GM12878 (cell line): Measurements from ENCODE around the gene HSBP1. TPM values are rescaled to one million over a fixed set of nuclear protein-coding genes. Genes with fewer than 3 reads are reported as not detected.

Experiments
- ATAC-seq: fragments of 200-7000 bp; cut with Tn5 transposase; 3 replicates; pipeline ENCODE4 v1.9.1; 2020; ENCODE audit warnings: mild to moderate bottlenecking, moderate library complexity
- BruUV-seq: library from RNA; stranded (reverse); fragments of 400-500 nt; replicated peaks from 2 replicates; lab custom pipeline; 2021; lab: Mats Ljungman, UMichigan
- CTCF ChIA-PET: fragments of 300-600 bp; sonication (Branson Sonifier 250); formaldehyde crosslinking; extraction: SDS; loops from one replicate; lab custom pipeline; 2021; ENCODE audit warnings: inconsistent platforms; lab: Yijun Ruan, JAX
- POLR2A ChIA-PET: fragments of 350-600 bp; formaldehyde crosslinking; extraction: SDS; loops from one replicate; lab custom pipeline; 2021; ENCODE audit warnings: inconsistent platforms; lab: Charles Lee
- RAD21 ChIA-PET: fragments of 300-600 bp; sonication (Branson Sonifier 250); formaldehyde crosslinking; loops from one replicate; lab custom pipeline; 2023; ENCODE audit warnings: antibody characterized with exemption; ENCODE audit not compliant: unreplicated experiment; lab: Charles Lee
- SMC1A ChIA-PET: fragments of 300-600 bp; sonication (Branson Sonifier 250); formaldehyde crosslinking; loops from one replicate; lab custom pipeline; 2023; ENCODE audit not compliant: unreplicated experiment, uncharacterized antibody; lab: Charles Lee
- DNase-seq: peaks from one replicate; pipeline ENCODE4 v3.0.0-alpha.2; 2011; ENCODE audit warnings: low read depth, low spot score
- FAIRE-seq: peaks from 3 replicates; lab custom pipeline; 2011; peaks lifted over from hg19 to GRCh38; lab: Jason Lieb, UNC
- H2AFZ ChIP-seq: 2 replicates; pipeline ENCODE4 v1.6.0; 2011; ENCODE audit warnings: low read depth, low read length, control low read depth; ENCODE audit not compliant: control insufficient read depth
- H3K27ac ChIP-seq: 2 replicates; pipeline ENCODE4 v1.5.1; 2011; ENCODE audit warnings: control low read depth; ENCODE audit not compliant: control insufficient read depth, insufficient read depth
- H3K27me3 ChIP-seq, 2 experiments: replicated peaks in 1 of 2; 2 replicates each; pipeline versions ENCODE4 v1.6.0 to v1.6.1; 2011; ENCODE audit warnings: low read length in 1 of 2; ENCODE audit not compliant: control insufficient read depth in 2 of 2, insufficient read depth in 2 of 2
- H3K36me3 ChIP-seq, 2 experiments: 2 replicates each; pipeline ENCODE4 v1.5.1; 2011; ENCODE audit warnings: low read length in 1 of 2; ENCODE audit not compliant: control insufficient read depth in 2 of 2, insufficient read depth in 2 of 2
- H3K4me1 ChIP-seq: 2 replicates; pipeline ENCODE4 v1.6.1; 2011; ENCODE audit warnings: mild to moderate bottlenecking, low read length, moderate library complexity, mixed read lengths; ENCODE audit not compliant: control insufficient read depth, insufficient read depth
- H3K4me2 ChIP-seq: 2 replicates; pipeline ENCODE4 v1.6.0; 2011; ENCODE audit warnings: control low read depth; ENCODE audit not compliant: control insufficient read depth, insufficient read depth
- H3K4me3 ChIP-seq: fragments of 200-600 bp; sonication (generic); 2 replicates; pipeline ENCODE4 v1.5.1; 2016
- H3K79me2 ChIP-seq: 2 replicates; pipeline ENCODE4 v1.6.0; 2011; ENCODE audit warnings: low read length; ENCODE audit not compliant: control insufficient read depth, insufficient read depth
- H3K9ac ChIP-seq: 2 replicates; pipeline ENCODE4 v1.8.0; 2011; ENCODE audit warnings: low read length, control low read depth, mixed read lengths; ENCODE audit not compliant: control insufficient read depth, insufficient read depth
- H3K9me3 ChIP-seq: replicated peaks from 3 replicates; pipeline ENCODE4 v1.5.1; 2011; ENCODE audit warnings: mild to moderate bottlenecking, low read length; ENCODE audit not compliant: control insufficient read depth, insufficient read depth
- H4K20me1 ChIP-seq: 2 replicates; pipeline ENCODE4 v1.6.0; 2011; ENCODE audit not compliant: control insufficient read depth, insufficient read depth
- DPF2 ChIP-seq: fragments of 450-650 bp; IDR thresholded peaks from 2 replicates; pipeline ENCODE4 v1.6.1; 2017; ENCODE audit warnings: mild to moderate bottlenecking
- E2F4 ChIP-seq: IDR thresholded peaks from 2 replicates; pipeline ENCODE4 v1.6.1; 2012; ENCODE audit warnings: low read depth, low read length, improper control_type of control experiment
- IKZF1 ChIP-seq: fragments of 450-650 bp; conservative IDR thresholded peaks from 2 replicates; pipeline ENCODE4 v1.6.1; 2017; ENCODE audit warnings: antibody characterized with exemption, mild to moderate bottlenecking
- KDM1A ChIP-seq: fragments of 200-600 bp; sonication (generic); IDR thresholded peaks from 2 replicates; pipeline ENCODE4 v1.6.1; 2016; ENCODE audit warnings: borderline replicate concordance
- NBN ChIP-seq: fragments of 450-650 bp; IDR thresholded peaks from 2 replicates; pipeline ENCODE4 v1.6.1; 2016
- PAX8 ChIP-seq: fragments of 450-650 bp; IDR thresholded peaks from 2 replicates; pipeline ENCODE4 v1.6.1; 2017; ENCODE audit warnings: mild to moderate bottlenecking, moderate library complexity
- POLR2A ChIP-seq: IDR thresholded peaks from 2 replicates; pipeline ENCODE4 v1.6.1; 2011; ENCODE audit warnings: low read depth, mild to moderate bottlenecking, low read length
- RAD21 ChIP-seq: IDR thresholded peaks from 2 replicates; pipeline ENCODE4 v1.6.1; 2011; ENCODE audit warnings: mild to moderate bottlenecking, low read depth, low read length, moderate library complexity; ENCODE audit not compliant: insufficient read depth
- RCOR1 ChIP-seq: conservative IDR thresholded peaks from 2 replicates; pipeline ENCODE4 v1.6.1; 2012; ENCODE audit warnings: low read depth, low read length, improper control_type of control experiment
- RELA ChIP-seq: fragments of 450-650 bp; IDR thresholded peaks from 2 replicates; pipeline ENCODE4 v1.8.0; 2014; ENCODE audit warnings: borderline replicate concordance; ENCODE audit not compliant: partially characterized antibody
- SIX5 ChIP-seq: IDR thresholded peaks from 2 replicates; pipeline ENCODE4 v1.6.1; 2011; ENCODE audit warnings: mild to moderate bottlenecking, low read depth, low read length, moderate library complexity; ENCODE audit not compliant: severe bottlenecking
- SUPT20H ChIP-seq: IDR thresholded peaks from 2 replicates; pipeline ENCODE4 v1.6.1; 2011; ENCODE audit warnings: low read depth, mild to moderate bottlenecking, low read length, moderate library complexity, borderline replicate concordance; ENCODE audit not compliant: control insufficient read depth
- WGBS: methylation state at CpG from one replicate; pipeline ENCODE4 v1.1.6; 2016; ENCODE audit warnings: low lambda C conversion rate; ENCODE audit not compliant: insufficient replicate concordance, insufficient coverage; ENCODE audit errors: missing lambda C conversion rate; 5-methylcytosine and 5-hydroxymethylcytosine counted together
- in situ Hi-C: fragments of 300-500 bp; cut with MboI; formaldehyde crosslinking; loops from 9 replicates; pipeline ENCODE4 v1.14.3; 2018; ENCODE audit warnings: mixed read lengths
- intact Hi-C: fragments of 100-400 bp; cut with micrococcal nuclease; formaldehyde crosslinking; loops from one replicate; pipeline ENCODE4 v1.14.2; 2022; ENCODE audit not compliant: unreplicated experiment
- polyA plus RNA-seq, 11 experiments: library from polyadenylated mRNA; depleted of rRNA in 4 of 11; unstranded in 6 of 11; stranded (reverse) in 5 of 11; fragments of >200 nt; fragmentation: Nextera tagmentation in 4 of 11; fragmentation: Illumina TruSeq in 1 of 11; extraction: Ambion mirVana in 4 of 11; extraction: Trizol in 1 of 11; gene quantifications; 1 replicate in 1 of 11; 2 replicates in 10 of 11; pipeline versions ENCODE4 v1.2.1 to v1.2.3, GENCODE V29; 2011 to 2016; ENCODE audit warnings: inconsistent platforms in 2 of 11, missing spikeins in 2 of 11, low read depth in 1 of 11
- total RNA-seq, 4 experiments: library from RNA; depleted of rRNA in 3 of 4; stranded (reverse); fragments of >200 nt in 3 of 4; fragmentation: Illumina TruSeq in 1 of 4; extraction: Trizol in 1 of 4; gene quantifications; 2 replicates each; pipeline versions ENCODE4 v1.2.1 to v1.2.3, GENCODE V29; 2013 to 2021
- TF ChIP-seq, protein P1 (sequence below): fragments of 450-650 bp; IDR thresholded peaks from 2 replicates; pipeline ENCODE4 v1.6.1; 2014; ENCODE audit warnings: mild to moderate bottlenecking
- TF ChIP-seq, protein P2 (sequence below): IDR thresholded peaks from 2 replicates; pipeline ENCODE4 v1.6.1; 2011; ENCODE audit warnings: low read depth, low read length, improper control_type of control experiment, borderline replicate concordance
- TF ChIP-seq, protein P3 (sequence below): fragments of 450-650 bp; IDR thresholded peaks from 2 replicates; pipeline ENCODE4 v1.6.1; 2016; ENCODE audit warnings: mild to moderate bottlenecking

HSBP1 gene
- total and polyA plus RNA-seq, 10 of the 15 experiments (the other 5 are each of a cell fraction or from before 2014, with no cell fraction given): 26.6 to 263 (median 95.7) TPM

- H3K9me3 ChIP-seq: no peaks in the 10 kb centered on the region
- no TSS peak for BruUV-seq
- H3K4me2 ChIP-seq: no peak overlapping the region
- no peak overlapping the region for H3K4me3 ChIP-seq
- WGBS: 47% methylated on average over 5 of the region's 5 CpGs
- RAD21 ChIA-PET: no interaction called here
- no peaks in the 10 kb centered on the region for H3K4me1 ChIP-seq
- H3K79me2 ChIP-seq: no peaks in the 10 kb centered on the region
- H3K27me3 ChIP-seq: no peaks in the 10 kb centered on the region
- H4K20me1 ChIP-seq: no peaks in the 10 kb centered on the region
- CTCF ChIA-PET: no interaction called here
- no peak for FAIRE-seq
- no peak overlapping the region for H2AFZ ChIP-seq
- H3K36me3 ChIP-seq: no peaks in the 10 kb centered on the region
- no peak overlapping the region for H3K9ac ChIP-seq
- no peak for ATAC-seq
- POLR2A ChIA-PET: no interaction called here
- DNase-seq: no peak
- in situ Hi-C loops: no loop called here
- intact Hi-C loops: no loop called here
- SMC1A ChIA-PET: no interaction called here
- no peak for TF ChIP-seq SUPT20H
- H3K27ac ChIP-seq: no peak overlapping the region
Observed at GRCh38 chr16:83818276-83818675, 10.5 kb downstream of the HSBP1 start.

- ChIA-PET POLR2A (interaction anchor here (0.6 kb wide), 1 partner anchor 546 kb away, joined by 3 read pairs; no protein-coding TSS in a partner anchor), CTCF (no interaction called here), SMC1A (interaction anchor here (0.6 kb wide), 1 partner anchor 102 kb away, joined by 3 read pairs; no protein-coding TSS in a partner anchor), RAD21 (no interaction called here)
- no peak for DNase-seq
- ATAC-seq: no peak
- H3K79me2 ChIP-seq: no peaks in the 10 kb centered on the region
- H3K9me3 ChIP-seq: no peaks in the 10 kb centered on the region
- no TSS peak for BruUV-seq
- H3K27me3 ChIP-seq: no peaks in the 10 kb centered on the region
- H4K20me1 ChIP-seq: no peaks in the 10 kb centered on the region
- in situ Hi-C loops: no loop called here
- H3K9ac ChIP-seq: no peak overlapping the region
- no peak for FAIRE-seq
- no peak overlapping the region for H3K4me3 ChIP-seq
- H3K4me1 ChIP-seq: no peaks in the 10 kb centered on the region
- H2AFZ ChIP-seq: no peak overlapping the region
- intact Hi-C loops: no loop called here
- no peaks in the 10 kb centered on the region for H3K36me3 ChIP-seq
- 2% methylated on average over 8 of the region's 8 CpGs for WGBS
- no peak overlapping the region for H3K4me2 ChIP-seq
- H3K27ac ChIP-seq: no peak overlapping the region
- TF ChIP-seq POLR2A (no peak), RELA (no peak), IKZF1 (no peak), NBN (no peak), RAD21 (no peak), E2F4 (no peak), KDM1A (no peak), RCOR1 (no peak), DPF2 (no peak), SIX5 (no peak), PAX8 (no peak)
- TF ChIP-seq, protein P1, sequence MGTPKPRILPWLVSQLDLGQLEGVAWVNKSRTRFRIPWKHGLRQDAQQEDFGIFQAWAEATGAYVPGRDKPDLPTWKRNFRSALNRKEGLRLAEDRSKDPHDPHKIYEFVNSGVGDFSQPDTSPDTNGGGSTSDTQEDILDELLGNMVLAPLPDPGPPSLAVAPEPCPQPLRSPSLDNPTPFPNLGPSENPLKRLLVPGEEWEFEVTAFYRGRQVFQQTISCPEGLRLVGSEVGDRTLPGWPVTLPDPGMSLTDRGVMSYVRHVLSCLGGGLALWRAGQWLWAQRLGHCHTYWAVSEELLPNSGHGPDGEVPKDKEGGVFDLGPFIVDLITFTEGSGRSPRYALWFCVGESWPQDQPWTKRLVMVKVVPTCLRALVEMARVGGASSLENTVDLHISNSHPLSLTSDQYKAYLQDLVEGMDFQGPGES: no peak
- TF ChIP-seq, protein P2, sequence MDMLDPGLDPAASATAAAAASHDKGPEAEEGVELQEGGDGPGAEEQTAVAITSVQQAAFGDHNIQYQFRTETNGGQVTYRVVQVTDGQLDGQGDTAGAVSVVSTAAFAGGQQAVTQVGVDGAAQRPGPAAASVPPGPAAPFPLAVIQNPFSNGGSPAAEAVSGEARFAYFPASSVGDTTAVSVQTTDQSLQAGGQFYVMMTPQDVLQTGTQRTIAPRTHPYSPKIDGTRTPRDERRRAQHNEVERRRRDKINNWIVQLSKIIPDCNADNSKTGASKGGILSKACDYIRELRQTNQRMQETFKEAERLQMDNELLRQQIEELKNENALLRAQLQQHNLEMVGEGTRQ: no peak
- TF ChIP-seq, protein P3, sequence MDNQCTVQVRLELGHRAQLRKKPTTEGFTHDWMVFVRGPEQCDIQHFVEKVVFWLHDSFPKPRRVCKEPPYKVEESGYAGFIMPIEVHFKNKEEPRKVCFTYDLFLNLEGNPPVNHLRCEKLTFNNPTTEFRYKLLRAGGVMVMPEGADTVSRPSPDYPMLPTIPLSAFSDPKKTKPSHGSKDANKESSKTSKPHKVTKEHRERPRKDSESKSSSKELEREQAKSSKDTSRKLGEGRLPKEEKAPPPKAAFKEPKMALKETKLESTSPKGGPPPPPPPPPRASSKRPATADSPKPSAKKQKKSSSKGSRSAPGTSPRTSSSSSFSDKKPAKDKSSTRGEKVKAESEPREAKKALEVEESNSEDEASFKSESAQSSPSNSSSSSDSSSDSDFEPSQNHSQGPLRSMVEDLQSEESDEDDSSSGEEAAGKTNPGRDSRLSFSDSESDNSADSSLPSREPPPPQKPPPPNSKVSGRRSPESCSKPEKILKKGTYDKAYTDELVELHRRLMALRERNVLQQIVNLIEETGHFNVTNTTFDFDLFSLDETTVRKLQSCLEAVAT: no peak
Observed at GRCh38 chr16:83819361-83819760, 11.6 kb downstream of the HSBP1 start.
